ENCODE results near the gene TMTC1.

The TMTC1 gene

DNA sequence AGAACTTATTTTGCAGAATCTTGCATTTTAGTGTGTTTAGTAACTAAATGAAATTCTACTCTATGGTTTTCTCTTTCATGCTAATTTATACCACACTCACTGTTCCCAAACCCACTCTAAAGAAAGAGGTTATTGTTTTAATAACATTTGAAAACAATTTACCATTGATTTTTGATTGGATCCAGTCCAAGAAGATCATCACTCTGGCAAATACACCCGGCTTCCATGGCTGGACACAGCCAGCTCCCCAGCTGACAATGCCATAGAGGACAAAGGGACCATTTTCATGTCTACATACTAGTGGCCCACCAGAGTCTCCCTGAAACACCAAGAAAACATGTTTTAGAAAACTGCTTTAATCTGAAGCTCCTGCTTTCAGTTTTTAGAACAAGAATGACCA, 328.7 kb downstream of the TMTC1 start:
- no peak for DNase-seq (ENCODE audit: low read depth in 3 of 3)

DNA sequence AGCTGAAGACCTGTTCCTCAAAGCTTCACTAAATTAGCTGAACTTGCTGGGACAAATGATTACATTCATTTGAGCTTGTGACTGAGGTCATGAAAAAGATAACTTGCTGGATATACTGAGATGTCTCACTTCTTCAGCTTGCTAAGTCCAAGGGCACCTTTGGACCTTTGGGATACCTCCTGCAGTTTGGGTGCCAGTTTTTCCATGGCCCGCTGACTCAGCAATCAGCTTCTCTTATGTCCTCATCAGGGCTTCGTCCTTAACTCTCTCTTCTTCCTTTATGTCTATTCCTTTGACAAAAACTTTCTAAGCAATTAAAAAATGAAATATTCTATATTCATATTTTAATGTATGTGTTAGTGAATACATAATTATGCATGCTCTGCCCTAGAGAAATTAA, 331.9 kb downstream of the TMTC1 start:
- no peak for DNase-seq (ENCODE audit: low read depth in 3 of 3)

Data from stimulated activated CD4-positive, alpha-beta T cell treated with anti-CD3 and anti-CD28 coated beads, TNF-alpha, amount 100 ng/mL, for 48 hours (primary cell).